ENCODE results near the gene PMF1.
"Not testable (repeated sequence)": the region's sequence is repeated elsewhere in the genome, so short reads cannot be mapped to it uniquely, and the experiment has no call there.

The PMF1 gene

GRCh38 chr1:156196445-156196844 lies 16.4 kb upstream of the PMF1 start:
- DNase-seq (ENCODE audit: low spot score): no peak

GRCh38 chr1:156198831-156199349 lies 13.9 kb upstream of the PMF1 start:
- DNase-seq (ENCODE audit: low spot score): no peak

- DNase-seq (ENCODE audit: low spot score): no peak
Observed at GRCh38 chr1:156200044-156200443, 12.8 kb upstream of the PMF1 start.

- no peak for DNase-seq (ENCODE audit: low spot score)
Observed at GRCh38 chr1:156203331-156203730, 9.5 kb upstream of the PMF1 start.

- DNase-seq (ENCODE audit: low spot score): no peak
Observed at GRCh38 chr1:156204686-156205085, 8.1 kb upstream of the PMF1 start.

- no peak for DNase-seq (ENCODE audit: low spot score)
Observed at GRCh38 chr1:156211243-156211642, 1.6 kb upstream of the PMF1 start.

- DNase-seq (ENCODE audit: low spot score): no peak
Observed at GRCh38 chr1:156212130-156212529, 677 bp upstream of the PMF1 start.

GRCh38 chr1:156213644-156213966 lies 798 bp downstream of the PMF1 start:
- DNase-seq (ENCODE audit: low spot score): no peak

GRCh38 chr1:156214024-156214748 lies 1.4 kb downstream of the PMF1 start:
- no peak for DNase-seq (ENCODE audit: low spot score)

- not testable (repeated sequence) for DNase-seq (ENCODE audit: low spot score)
Observed at GRCh38 chr1:156216361-156217086, 3.7 kb downstream of the PMF1 start.

GRCh38 chr1:156217871-156218270 lies 5.1 kb downstream of the PMF1 start:
- no peak for DNase-seq (ENCODE audit: low spot score)

- DNase-seq (ENCODE audit: low spot score): no peak
Observed at GRCh38 chr1:156220226-156220625, 7.4 kb downstream of the PMF1 start.

GRCh38 chr1:156221986-156222692 lies 9.3 kb downstream of the PMF1 start:
- no peak for DNase-seq (ENCODE audit: low spot score)

- no peak for DNase-seq (ENCODE audit: low spot score)
Observed at GRCh38 chr1:156225677-156226014, 12.8 kb downstream of the PMF1 start.

- DNase-seq (ENCODE audit: low spot score): no peak
Observed at GRCh38 chr1:156226116-156226538, 13.3 kb downstream of the PMF1 start.

- no peak for DNase-seq (ENCODE audit: low spot score)
Observed at GRCh38 chr1:156226782-156227181, 14.0 kb downstream of the PMF1 start.

GRCh38 chr1:156228501-156228900 lies 15.7 kb downstream of the PMF1 start:
- DNase-seq (ENCODE audit: low spot score): no peak

- no peak for DNase-seq (ENCODE audit: low spot score)
Observed at GRCh38 chr1:156229809-156230472, 17.1 kb downstream of the PMF1 start.

GRCh38 chr1:156230473-156230837 lies 17.6 kb downstream of the PMF1 start:
- DNase-seq (ENCODE audit: low spot score): no peak

- no peak for DNase-seq (ENCODE audit: low spot score)
Observed at GRCh38 chr1:156232201-156232894, 19.5 kb downstream of the PMF1 start.

GRCh38 chr1:156233426-156234127 lies 20.8 kb downstream of the PMF1 start:
- DNase-seq (ENCODE audit: low spot score): no peak

Measured in left forelimb (tissue), 1 donor.